ENCODE measurements around the gene MINDY2.
"Not testable (repeated sequence)": the region's sequence is repeated elsewhere in the genome, so short reads cannot be mapped to it uniquely, and the experiment has no call there.

GRCh38 chr15:58823267-58823666 lies 52.2 kb downstream of the MINDY2 start:
- TF ChIP-seq, protein P1, sequence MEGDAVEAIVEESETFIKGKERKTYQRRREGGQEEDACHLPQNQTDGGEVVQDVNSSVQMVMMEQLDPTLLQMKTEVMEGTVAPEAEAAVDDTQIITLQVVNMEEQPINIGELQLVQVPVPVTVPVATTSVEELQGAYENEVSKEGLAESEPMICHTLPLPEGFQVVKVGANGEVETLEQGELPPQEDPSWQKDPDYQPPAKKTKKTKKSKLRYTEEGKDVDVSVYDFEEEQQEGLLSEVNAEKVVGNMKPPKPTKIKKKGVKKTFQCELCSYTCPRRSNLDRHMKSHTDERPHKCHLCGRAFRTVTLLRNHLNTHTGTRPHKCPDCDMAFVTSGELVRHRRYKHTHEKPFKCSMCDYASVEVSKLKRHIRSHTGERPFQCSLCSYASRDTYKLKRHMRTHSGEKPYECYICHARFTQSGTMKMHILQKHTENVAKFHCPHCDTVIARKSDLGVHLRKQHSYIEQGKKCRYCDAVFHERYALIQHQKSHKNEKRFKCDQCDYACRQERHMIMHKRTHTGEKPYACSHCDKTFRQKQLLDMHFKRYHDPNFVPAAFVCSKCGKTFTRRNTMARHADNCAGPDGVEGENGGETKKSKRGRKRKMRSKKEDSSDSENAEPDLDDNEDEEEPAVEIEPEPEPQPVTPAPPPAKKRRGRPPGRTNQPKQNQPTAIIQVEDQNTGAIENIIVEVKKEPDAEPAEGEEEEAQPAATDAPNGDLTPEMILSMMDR (IDR thresholded peaks at IDR 0.05; ENCODE audit: insufficient read depth, low read length, poor library complexity, severe bottlenecking) = not testable (repeated sequence)
- not testable (repeated sequence) for TF ChIP-seq EZH2phosphoT487 (conservative IDR thresholded peaks at IDR 0.05; ENCODE audit: low read length)
